Esophagus muscularis mucosa (tissue), 4 donors: ENCODE measurements around the gene CRYGN. TPM values are rescaled to one million over a fixed set of nuclear protein-coding genes. Genes with fewer than 3 reads are reported as not detected.

ENCODE experiments used
- DNase-seq: peaks from one replicate; pipeline ENCODE4 v3.0.0-alpha.2; 2017; ENCODE audit errors: extremely low spot score
- H3K27ac ChIP-seq, 4 donors: fragments of 200-600 bp; sonication (generic); replicated peaks in 1 of 4; 1 replicate in 3 of 4; 2 replicates in 1 of 4; pipeline ENCODE4 v1.5.1; 2016 to 2019; ENCODE audit warnings: mild to moderate bottlenecking in 1 of 4
- H3K27me3 ChIP-seq, 4 donors: fragments of 200-600 bp; sonication (generic); one replicate each; pipeline versions ENCODE4 v1.5.1 to v1.6.0; 2016 to 2019
- H3K36me3 ChIP-seq, 4 donors: fragments of 200-600 bp; sonication (generic); one replicate each; pipeline ENCODE4 v1.5.1; 2016 to 2019
- H3K4me1 ChIP-seq, 4 donors: fragments of 200-600 bp; sonication (generic); one replicate each; pipeline ENCODE4 v1.5.1; 2016 to 2019
- H3K4me3 ChIP-seq, 4 donors: fragments of 200-600 bp; sonication (generic); 1 replicate in 2 of 4; 2 replicates in 2 of 4; pipeline ENCODE4 v1.5.1; 2016 to 2019; ENCODE audit warnings: mild to moderate bottlenecking in 4 of 4, moderate library complexity in 1 of 4
- H3K9me3 ChIP-seq, 4 donors: fragments of 200-600 bp; sonication (generic); 1 replicate in 3 of 4; 2 replicates in 1 of 4; pipeline ENCODE4 v1.5.1; 2016 to 2019
- EP300 ChIP-seq: sonication (generic); formaldehyde crosslinking; IDR thresholded peaks from one replicate; pipeline ENCODE4 v1.6.1; 2017; ENCODE audit warnings: antibody characterized with exemption
- POLR2A ChIP-seq: fragments of 450-650 bp; IDR thresholded peaks from one replicate; pipeline ENCODE4 v1.6.1; 2017; ENCODE audit warnings: antibody characterized with exemption, moderate library complexity, mild to moderate bottlenecking, low read depth
- POLR2AphosphoS5 ChIP-seq, 2 donors: sonication (generic); formaldehyde crosslinking; IDR thresholded peaks; one replicate each; pipeline ENCODE4 v1.6.1; 2017; ENCODE audit warnings: antibody characterized with exemption in 2 of 2
- WGBS: methylation state at CpG from one replicate; pipeline ENCODE4 v1.1.5; 2018; 5-methylcytosine and 5-hydroxymethylcytosine counted together
- intact Hi-C: fragments of 100-400 bp; cut with DNase I; formaldehyde crosslinking; loops from one replicate; pipeline ENCODE4 v1.15.1; 2023
- total RNA-seq, 4 donors: library from RNA; depleted of rRNA; stranded (reverse); fragments of >200 nt; gene quantifications; one replicate each; pipeline versions ENCODE4 v1.1.0 to v1.2.1, GENCODE V29; 2016
- TF ChIP-seq, protein P1 (sequence below), 3 experiments: fragments of 200-600 bp in 2 of 3; fragments of 450-650 bp in 1 of 3; sonication (generic) in 2 of 3; IDR thresholded peaks; one replicate each; pipeline ENCODE4 v1.5.1; 2017 to 2019; ENCODE audit warnings: antibody characterized with exemption in 3 of 3, mild to moderate bottlenecking in 2 of 3, moderate library complexity in 1 of 3

CRYGN gene, protein sequence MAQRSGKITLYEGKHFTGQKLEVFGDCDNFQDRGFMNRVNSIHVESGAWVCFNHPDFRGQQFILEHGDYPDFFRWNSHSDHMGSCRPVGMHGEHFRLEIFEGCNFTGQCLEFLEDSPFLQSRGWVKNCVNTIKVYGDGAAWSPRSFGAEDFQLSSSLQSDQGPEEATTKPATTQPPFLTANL
- total RNA-seq, result 1 to 10 TPM in 1 of 4 donors, under 1 TPM in 3; under 0.01 to 1.3 (median 0.25) TPM

DNA sequence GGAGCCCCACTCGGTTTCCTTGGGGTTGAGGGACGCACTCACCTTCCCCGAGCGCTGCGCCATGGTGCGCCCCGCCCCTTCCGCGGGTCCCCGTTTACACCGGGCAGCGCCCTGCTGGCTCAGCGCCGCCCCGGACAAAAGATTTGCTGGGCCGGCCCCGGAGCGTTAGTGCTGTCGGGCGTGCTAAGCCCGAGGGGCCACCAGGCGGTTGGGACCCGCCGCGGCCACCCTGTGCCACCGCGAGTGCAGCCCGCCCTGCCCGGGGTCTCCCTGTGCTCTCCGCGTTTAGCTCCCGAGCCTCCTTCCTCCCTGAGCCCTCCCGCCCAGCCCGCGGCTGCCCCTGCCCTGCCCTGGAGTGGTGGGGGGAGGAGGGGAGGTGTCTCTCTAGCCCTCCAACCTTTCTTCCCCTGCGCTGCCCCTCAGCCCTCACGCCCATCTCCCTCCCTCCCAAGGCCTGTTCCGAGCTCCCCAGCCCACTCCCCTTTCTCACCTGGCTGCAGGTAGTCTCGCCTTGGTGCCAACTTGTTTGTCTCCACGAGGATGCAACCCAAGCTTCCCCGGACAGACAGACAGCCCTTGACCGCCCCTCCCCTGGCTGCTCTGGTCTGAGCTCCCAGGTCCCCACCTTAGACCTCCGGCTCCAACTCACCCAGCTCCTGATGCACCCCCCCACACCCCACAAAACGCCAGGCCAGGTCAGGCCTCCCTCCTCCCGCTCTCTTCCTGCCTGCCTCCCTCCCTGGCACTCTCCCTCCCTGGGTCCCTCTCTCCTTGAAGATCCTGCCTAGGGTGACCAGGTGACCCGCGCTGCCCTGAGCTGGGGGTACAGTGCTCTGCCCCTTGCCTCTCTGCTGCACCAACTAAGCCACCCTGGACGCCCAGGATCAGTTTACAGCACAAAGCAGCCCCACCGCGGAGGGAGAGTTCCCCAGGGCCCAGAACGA is at the start of gene CRYGN:
CRYGN (minus strand) TSS at position 287 of the 944 bp plus-strand sequence; CDS start at position 63, 224 bp downstream.
- 31% methylated on average over 23 of the region's 51 CpGs for WGBS
- no peak for DNase-seq
- TF ChIP-seq, protein P1, sequence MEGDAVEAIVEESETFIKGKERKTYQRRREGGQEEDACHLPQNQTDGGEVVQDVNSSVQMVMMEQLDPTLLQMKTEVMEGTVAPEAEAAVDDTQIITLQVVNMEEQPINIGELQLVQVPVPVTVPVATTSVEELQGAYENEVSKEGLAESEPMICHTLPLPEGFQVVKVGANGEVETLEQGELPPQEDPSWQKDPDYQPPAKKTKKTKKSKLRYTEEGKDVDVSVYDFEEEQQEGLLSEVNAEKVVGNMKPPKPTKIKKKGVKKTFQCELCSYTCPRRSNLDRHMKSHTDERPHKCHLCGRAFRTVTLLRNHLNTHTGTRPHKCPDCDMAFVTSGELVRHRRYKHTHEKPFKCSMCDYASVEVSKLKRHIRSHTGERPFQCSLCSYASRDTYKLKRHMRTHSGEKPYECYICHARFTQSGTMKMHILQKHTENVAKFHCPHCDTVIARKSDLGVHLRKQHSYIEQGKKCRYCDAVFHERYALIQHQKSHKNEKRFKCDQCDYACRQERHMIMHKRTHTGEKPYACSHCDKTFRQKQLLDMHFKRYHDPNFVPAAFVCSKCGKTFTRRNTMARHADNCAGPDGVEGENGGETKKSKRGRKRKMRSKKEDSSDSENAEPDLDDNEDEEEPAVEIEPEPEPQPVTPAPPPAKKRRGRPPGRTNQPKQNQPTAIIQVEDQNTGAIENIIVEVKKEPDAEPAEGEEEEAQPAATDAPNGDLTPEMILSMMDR (IDR thresholded peaks at IDR 0.05), result no peak
- TF ChIP-seq POLR2A (no peak), POLR2AphosphoS5 (IDR thresholded peaks at IDR 0.05) (no peak)
- Histone ChIP-seq H3K27ac (peak within 1 kb of the TSS in 3 of 4 donors; percentile 11 to 44 (median 38)), H3K27me3 (peaks cover 0 to 31% (median 3%) of the 10 kb centered on the region in 4 donors), H3K36me3 (no peaks in the 10 kb centered on the region), H3K4me3 (peak within 1 kb of the TSS; percentile 33 to 54 (median 44)), H3K4me1 (peaks cover 20 to 42% (median 30%) of the 10 kb centered on the region in 4 donors), H3K9me3 (no peaks in the 10 kb centered on the region)
- intact Hi-C loops, result no loop called here

DNA sequence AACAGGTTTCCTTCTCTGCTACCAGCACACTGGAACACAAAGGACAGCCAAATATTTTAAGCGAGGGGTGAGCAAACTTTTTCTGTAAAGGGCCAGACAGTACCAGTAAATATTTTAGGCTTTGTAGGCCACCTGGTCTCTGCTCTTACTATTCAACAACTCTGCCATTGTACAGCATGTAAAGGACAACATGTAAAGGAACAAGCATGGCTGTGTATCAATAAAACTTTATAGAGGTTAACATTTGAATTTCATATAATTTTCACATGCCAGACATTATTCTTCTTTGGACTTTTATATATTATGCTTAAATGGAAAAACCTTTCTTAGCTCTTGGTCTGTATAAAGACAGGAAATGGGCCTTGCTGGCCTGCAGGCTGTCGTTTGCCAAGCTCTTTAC is 49.6 kb upstream of the CRYGN start:
- TF ChIP-seq, protein P1 (IDR thresholded peaks at IDR 0.05), result no peak
- no peak for TF ChIP-seq POLR2AphosphoS5 (IDR thresholded peaks at IDR 0.05)
- no peak for TF ChIP-seq POLR2A
- no peak for TF ChIP-seq EP300
- Histone ChIP-seq H3K27me3 (no peaks in the 10 kb centered on the region), H3K36me3 (peaks cover 0 to 52% (median 21%) of the 10 kb centered on the region in 4 donors), H3K4me3 (no peak overlapping the region), H3K27ac (peak overlapping the region; percentile 22 to 50 (median 40)), H3K9me3 (no peaks in the 10 kb centered on the region), H3K4me1 (peaks cover 45 to 98% (median 96%) of the 10 kb centered on the region in 4 donors)
- intact Hi-C loops, result no loop called here
- DNase-seq, result no peak
- 58% methylated on average over 2 of the region's 2 CpGs for WGBS

DNA sequence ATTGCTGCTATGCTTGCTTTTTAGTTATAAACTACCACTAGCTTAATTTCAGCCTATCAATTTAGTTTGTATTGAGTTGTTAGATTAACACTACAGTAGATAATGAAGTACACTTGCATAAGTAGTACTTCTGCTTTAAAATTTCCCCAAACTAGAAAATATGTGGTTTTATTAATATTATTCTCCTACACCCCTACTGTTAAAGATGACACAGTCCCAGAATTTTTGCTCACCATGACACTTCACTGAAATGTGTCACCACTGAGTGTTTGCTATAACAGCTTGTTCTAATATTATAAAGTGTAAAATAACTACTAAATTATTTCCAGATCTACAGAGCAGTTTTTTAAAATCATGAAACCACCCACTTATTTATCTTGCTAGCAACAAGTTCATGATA is 48.2 kb upstream of the CRYGN start:
- no peaks in the 10 kb centered on the region for H3K27me3 ChIP-seq
- no peaks in the 10 kb centered on the region for H3K9me3 ChIP-seq
- intact Hi-C loops, result no loop called here
- DNase-seq, result no peak
- H3K27ac ChIP-seq, result peak overlapping the region in 3 of 4 donors; percentile 62 to 77 (median 71)
- peaks cover 35 to 98% (median 94%) of the 10 kb centered on the region in 4 donors for H3K4me1 ChIP-seq
- no peak for TF ChIP-seq POLR2A
- no peak for TF ChIP-seq EP300
- TF ChIP-seq POLR2AphosphoS5 (IDR thresholded peaks at IDR 0.05), result no peak
- TF ChIP-seq, protein P1 (IDR thresholded peaks at IDR 0.05), result no peak
- peaks cover 10 to 66% (median 33%) of the 10 kb centered on the region in 4 donors for H3K36me3 ChIP-seq
- no peak overlapping the region for H3K4me3 ChIP-seq

DNA sequence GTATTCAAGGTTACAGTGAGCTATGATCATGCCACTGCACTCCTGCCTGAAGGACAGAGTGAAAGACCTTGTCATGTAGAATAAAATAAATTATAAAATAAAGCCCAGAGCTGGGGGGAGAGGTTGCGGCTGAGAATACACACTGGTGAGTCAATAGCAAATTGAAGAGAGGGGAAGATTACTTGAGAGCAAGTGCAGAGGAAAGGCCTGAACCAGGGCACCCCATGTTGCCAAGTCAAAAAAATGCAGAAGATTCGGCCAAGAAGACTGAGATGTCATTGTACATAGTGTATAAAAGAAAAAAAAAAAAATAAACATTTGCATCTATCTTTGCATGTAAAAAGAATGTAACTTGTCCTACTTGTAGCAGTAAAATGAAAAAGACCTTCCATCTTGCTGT is 47.3 kb upstream of the CRYGN start:
- peaks cover 35 to 98% (median 93%) of the 10 kb centered on the region in 4 donors for H3K4me1 ChIP-seq
- H3K27me3 ChIP-seq, result no peaks in the 10 kb centered on the region
- H3K9me3 ChIP-seq, result no peaks in the 10 kb centered on the region
- TF ChIP-seq POLR2A (no peak), EP300 (no peak), POLR2AphosphoS5 (IDR thresholded peaks at IDR 0.05) (no peak)
- TF ChIP-seq, protein P1 (IDR thresholded peaks at IDR 0.05), result no peak
- WGBS, result 50% methylated on average over 2 of the region's 2 CpGs
- H3K27ac ChIP-seq, result peak overlapping the region in 3 of 4 donors; percentile 62 to 77 (median 71)
- H3K36me3 ChIP-seq, result peaks cover 12 to 75% (median 38%) of the 10 kb centered on the region in 4 donors
- DNase-seq, result no peak
- intact Hi-C loops, result no loop called here
- H3K4me3 ChIP-seq, result no peak overlapping the region
